HUES6 (cell line): ENCODE data around the gene CSF1.

Experiments
- H3K27ac ChIP-seq: 2 replicates; pipeline ENCODE4 v1.7.0; 2013; ENCODE audit warnings: low read depth, mild to moderate bottlenecking, low read length, inconsistent platforms
- H3K27me3 ChIP-seq: 2 replicates; pipeline ENCODE4 v1.6.1; 2013; ENCODE audit warnings: low read length; ENCODE audit not compliant: control insufficient read depth, insufficient read depth
- H3K36me3 ChIP-seq: 2 replicates; pipeline ENCODE4 v1.6.1; 2013; ENCODE audit warnings: low read length; ENCODE audit not compliant: control insufficient read depth, insufficient read depth
- H3K4me1 ChIP-seq: 2 replicates; pipeline ENCODE4 v1.6.1; 2013; ENCODE audit warnings: low read length; ENCODE audit not compliant: control insufficient read depth, insufficient read depth
- H3K4me3 ChIP-seq: 2 replicates; pipeline ENCODE4 v1.5.1; 2013; ENCODE audit warnings: low read depth, low read length
- H3K9ac ChIP-seq: one replicate; pipeline ENCODE4 v1.6.1; 2013; ENCODE audit warnings: mild to moderate bottlenecking, low read length
- H3K9me3 ChIP-seq: 2 replicates; pipeline ENCODE4 v1.6.1; 2013; ENCODE audit warnings: low read depth, low read length; ENCODE audit not compliant: control insufficient read depth, insufficient read depth

CSF1 gene

DNA sequence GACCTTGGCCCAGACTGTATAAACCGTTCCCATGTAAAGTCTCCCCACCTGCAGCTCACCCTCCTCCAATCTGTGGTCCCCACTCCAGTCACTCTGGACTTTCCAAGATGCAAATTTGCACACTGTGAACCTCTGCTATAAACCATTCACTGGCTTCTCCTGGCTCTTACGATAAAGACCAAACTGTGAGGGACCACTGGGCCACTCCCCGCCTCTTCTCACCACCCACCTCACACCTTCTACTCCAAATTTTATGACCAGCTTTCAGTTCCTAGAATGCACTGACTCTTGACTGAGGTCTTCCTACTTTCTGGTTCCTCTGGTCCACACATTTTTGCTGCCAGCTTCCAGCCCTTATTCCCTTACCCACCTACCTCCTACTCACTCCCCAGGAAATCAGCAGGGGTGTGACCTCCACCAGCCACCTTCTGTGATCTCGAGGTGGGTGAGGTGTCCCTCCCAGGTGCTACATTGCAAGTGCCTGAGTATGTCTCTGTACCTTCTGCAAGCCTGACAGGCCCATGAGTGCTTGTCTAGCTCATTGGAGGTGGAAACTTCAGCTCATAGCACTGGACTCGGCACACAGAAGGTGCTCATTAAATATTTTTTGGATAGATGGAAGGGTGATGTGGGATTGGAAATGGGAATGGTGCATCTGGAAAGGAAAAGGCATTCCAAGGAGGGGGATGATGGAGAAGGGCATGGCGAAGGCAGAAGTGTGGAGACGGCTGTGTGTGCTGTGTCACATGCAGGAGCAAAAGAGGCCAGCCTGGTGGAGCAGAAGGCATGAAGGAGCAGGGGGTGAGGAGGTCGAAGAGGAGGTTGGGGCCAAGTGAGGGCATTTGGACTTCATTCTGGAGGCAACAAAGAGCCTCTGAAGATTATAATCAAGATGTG, 15.6 kb upstream of the CSF1 start:
- no peak overlapping the region for H3K27ac ChIP-seq
- no peaks in the 10 kb centered on the region for H3K27me3 ChIP-seq
- no peaks in the 10 kb centered on the region for H3K36me3 ChIP-seq
- no peak overlapping the region for H3K4me3 ChIP-seq
- H3K4me1 ChIP-seq: peaks cover 37% of the 10 kb centered on the region; the same call in 1 of the 2 replicates
- no peaks in the 10 kb centered on the region for H3K9me3 ChIP-seq
- no peak overlapping the region for H3K9ac ChIP-seq

DNA sequence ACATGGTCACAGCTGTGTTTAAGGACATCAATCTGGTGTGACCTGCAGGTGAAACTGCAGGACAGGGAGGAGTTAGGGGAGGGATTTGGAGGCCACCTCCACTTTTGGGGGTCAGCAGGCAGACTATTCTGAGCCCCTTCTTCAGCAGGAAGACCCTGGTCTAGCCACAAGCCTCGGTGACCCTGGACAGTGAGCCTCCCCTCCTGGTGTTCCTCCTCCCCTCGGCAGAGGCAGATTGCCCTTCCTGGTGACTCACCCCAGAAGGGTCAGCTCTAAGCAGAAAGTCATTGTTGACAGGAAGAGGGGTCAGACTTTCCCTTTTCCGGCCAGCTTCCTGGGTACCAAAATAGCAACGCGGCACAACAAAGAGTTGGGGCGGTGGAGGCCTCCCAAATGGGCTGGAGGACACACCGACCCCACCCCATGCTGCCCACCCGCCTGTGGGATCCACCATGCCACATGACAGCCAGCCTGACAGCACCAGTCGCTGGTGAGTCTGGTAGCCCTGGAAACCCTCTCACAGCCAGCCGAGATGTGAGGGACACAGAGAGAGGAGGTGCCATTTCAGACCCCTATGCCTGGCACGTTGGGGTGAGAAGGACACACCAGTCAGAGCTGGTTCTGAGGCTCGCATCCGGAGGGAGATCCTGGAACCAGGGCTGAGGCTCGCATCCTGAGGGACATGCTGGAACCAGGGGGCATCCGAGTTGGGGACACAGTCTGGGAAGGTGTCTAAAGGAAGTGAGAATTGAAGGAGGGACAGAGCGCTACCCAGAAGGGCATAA, 14.7 kb upstream of the CSF1 start:
- Histone ChIP-seq H3K9ac (no peak overlapping the region), H3K4me3 (no peak overlapping the region), H3K36me3 (no peaks in the 10 kb centered on the region), H3K4me1 (peaks cover 32% of the 10 kb centered on the region; the same call in 1 of the 2 replicates), H3K27me3 (no peaks in the 10 kb centered on the region), H3K27ac (no peak overlapping the region), H3K9me3 (no peaks in the 10 kb centered on the region)

DNA sequence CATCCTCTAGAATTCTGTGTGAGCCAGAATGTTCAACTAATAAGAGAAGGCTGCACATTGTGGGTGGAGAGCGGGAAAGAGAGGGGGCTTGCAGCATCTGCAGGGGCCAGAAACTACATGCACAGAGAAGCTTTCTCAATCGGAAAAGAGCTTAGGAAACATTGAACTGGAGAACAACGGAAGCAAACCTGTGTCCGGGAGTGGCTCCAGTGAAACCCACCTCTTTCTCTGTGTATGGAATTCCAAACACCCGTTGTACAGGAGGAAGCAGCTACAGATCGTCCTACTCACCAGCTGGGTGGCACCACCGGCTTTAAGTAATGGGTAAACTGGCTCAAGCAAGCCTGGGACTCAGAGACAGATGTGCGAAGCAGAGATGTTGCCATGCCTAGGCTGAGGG, 14.0 kb upstream of the CSF1 start:
- Histone ChIP-seq H3K9me3 (no peaks in the 10 kb centered on the region), H3K4me1 (peaks cover 31% of the 10 kb centered on the region; the same call in 1 of the 2 replicates), H3K36me3 (no peaks in the 10 kb centered on the region), H3K27ac (no peak overlapping the region), H3K9ac (no peak overlapping the region), H3K27me3 (no peaks in the 10 kb centered on the region), H3K4me3 (no peak overlapping the region)

DNA sequence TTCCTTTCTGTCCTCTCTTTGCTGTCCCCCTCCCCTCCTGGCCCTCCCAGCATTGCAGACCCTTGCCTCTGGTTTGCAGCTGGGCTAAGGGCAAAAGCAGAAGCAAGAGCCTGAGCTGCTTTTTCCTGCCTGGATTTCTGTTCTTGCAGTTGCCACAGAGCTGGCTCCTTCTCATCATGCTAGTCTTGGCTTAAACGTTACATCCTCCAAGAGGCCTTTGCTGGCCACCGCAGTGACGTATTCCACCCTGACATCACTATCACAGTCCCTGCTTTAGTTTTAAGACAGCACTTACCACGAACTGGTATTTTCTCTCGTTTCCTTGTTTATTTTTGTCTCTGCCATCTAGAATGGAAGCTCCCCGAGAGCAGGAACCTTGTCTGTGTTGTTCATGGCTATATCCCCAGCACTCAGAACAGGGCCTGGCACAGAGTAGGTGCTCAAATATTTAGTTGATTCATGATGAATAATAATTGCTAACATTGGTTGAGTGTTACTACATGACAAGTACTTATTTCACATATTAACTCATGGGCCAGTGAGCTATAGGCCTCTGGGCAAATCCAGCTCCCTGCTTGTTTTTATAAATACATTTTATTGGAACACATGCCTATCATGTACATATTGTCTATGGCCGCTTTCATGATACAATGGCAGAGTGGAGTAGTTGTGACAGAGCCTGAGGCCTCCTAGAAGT, 13.2 kb upstream of the CSF1 start:
- H3K9me3 ChIP-seq: no peaks in the 10 kb centered on the region
- H3K36me3 ChIP-seq: no peaks in the 10 kb centered on the region
- H3K4me3 ChIP-seq: no peak overlapping the region
- no peak overlapping the region for H3K9ac ChIP-seq
- H3K27ac ChIP-seq: no peak overlapping the region
- H3K4me1 ChIP-seq: peaks cover 27% of the 10 kb centered on the region; the same call in 1 of the 2 replicates
- no peaks in the 10 kb centered on the region for H3K27me3 ChIP-seq

DNA sequence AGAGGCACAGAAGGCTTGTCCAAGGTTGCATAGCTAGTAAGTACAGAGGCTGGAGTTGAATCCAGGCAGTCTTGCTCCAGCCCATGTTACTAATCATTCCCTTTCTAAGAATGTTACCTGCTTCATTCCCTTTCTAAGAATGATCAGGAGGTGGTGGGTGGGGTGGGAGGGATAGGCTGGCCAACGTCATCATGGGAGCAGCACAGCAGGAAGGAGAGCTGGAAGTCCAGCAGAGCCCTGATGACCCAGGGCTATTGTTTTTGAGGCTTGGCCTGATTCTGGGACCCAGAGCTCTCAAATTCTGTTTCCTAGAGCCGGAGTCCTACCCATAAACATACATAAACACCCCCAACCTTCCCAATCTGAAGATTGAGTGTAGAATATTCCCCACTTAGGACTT, 11.8 kb upstream of the CSF1 start:
- Histone ChIP-seq H3K4me1 (peaks cover 13% of the 10 kb centered on the region; the same call in 1 of the 2 replicates), H3K36me3 (no peaks in the 10 kb centered on the region), H3K27ac (no peak overlapping the region), H3K9ac (no peak overlapping the region), H3K4me3 (no peak overlapping the region), H3K9me3 (no peaks in the 10 kb centered on the region), H3K27me3 (no peaks in the 10 kb centered on the region)

DNA sequence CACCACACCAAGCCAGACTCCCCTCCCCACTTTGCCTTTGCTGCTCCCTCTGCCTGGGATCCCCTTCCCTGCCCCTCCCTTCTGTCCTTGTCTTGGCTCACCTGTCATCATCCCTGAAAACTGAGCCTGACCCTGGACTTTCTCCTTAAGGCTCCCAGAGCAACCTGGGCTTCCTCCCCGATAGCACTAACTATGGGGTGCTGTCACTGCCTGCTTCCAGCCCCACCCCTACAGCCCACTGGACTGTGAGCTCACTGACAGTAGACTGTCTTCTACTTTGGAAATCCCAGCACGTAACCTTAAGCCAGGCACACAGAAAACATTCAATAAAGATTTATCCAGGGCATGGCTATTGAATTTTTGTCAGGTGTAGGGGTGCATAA, 9.5 kb upstream of the CSF1 start:
- peaks cover 6% of the 10 kb centered on the region; the same call in 1 of the 2 replicates for H3K4me1 ChIP-seq
- no peak overlapping the region for H3K27ac ChIP-seq
- H3K9ac ChIP-seq: no peak overlapping the region
- H3K4me3 ChIP-seq: no peak overlapping the region
- H3K36me3 ChIP-seq: no peaks in the 10 kb centered on the region
- no peaks in the 10 kb centered on the region for H3K27me3 ChIP-seq
- no peaks in the 10 kb centered on the region for H3K9me3 ChIP-seq

DNA sequence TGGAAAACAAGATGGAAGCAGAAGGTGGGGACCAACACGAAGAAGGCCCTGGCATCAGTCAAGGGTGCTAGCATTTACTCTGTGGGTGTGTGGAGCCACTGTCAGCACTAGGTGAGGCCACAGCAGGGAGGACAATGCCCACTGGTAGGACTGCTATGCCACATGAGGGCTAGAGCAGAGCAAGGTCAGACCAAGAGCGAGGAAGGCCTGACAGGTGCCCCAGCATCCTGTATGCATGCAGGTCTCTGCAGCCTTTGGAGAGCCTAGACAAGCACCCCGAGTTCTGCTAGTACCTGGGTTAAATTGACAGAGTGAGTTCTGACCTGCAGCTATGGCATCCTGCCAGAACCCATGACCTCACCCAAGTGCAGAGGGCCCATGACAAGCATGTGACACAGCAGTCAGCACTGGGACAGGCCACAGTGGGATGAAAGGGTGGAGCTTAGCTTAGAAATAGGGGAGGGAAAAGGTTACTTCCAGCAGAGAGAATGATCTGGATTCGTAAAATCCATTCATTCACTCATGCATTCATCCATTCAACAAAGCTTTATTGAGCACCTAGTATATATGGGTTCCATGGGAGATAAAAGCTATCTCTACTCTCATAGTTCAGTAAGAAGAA, 9.0 kb upstream of the CSF1 start:
- H3K4me3 ChIP-seq: no peak overlapping the region
- no peak overlapping the region for H3K9ac ChIP-seq
- H3K27me3 ChIP-seq: no peaks in the 10 kb centered on the region
- no peaks in the 10 kb centered on the region for H3K36me3 ChIP-seq
- H3K4me1 ChIP-seq: peaks cover 5% of the 10 kb centered on the region; the same call in 1 of the 2 replicates
- no peaks in the 10 kb centered on the region for H3K9me3 ChIP-seq
- no peak overlapping the region for H3K27ac ChIP-seq

DNA sequence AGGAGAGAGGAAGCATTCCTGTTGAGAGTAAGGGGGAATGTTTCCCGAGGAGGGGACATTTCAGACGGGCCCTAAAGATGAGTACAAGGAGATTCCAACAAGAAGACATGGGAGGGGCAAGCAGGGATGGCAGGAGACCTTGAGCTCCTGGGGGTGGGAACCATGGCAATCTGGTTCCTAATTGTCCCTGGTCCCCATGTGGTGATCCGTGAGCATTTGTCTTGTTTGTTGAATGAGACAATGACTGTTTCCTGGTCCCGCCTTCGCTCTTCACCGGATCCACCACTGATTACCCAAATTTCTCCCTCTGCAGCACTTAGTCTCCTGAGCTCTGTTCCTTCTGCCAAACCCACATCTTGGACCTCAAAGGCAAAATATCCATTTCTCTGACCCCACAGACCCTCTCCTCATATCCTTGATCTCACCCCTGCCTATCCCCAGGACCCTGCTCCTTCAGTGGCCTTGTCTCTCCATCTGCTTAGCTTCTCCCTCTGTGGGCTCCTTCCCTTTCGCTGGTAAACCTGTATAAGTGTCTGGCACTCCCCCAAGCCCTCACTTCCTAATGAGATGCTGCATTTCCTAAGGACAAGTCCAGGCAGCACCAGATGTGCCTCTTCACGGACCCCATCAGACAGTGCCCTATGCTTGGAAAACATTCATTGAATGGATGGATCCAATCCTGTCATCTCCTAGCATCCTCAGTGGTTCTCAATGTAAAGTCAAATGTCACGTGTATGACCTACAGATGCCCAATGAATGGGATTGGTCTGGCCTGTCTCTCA, 8.3 kb upstream of the CSF1 start:
- Histone ChIP-seq H3K4me3 (no peak overlapping the region), H3K4me1 (peaks cover 13% of the 10 kb centered on the region; the same call in 1 of the 2 replicates), H3K36me3 (no peaks in the 10 kb centered on the region), H3K9ac (no peak overlapping the region), H3K27ac (no peak overlapping the region), H3K9me3 (no peaks in the 10 kb centered on the region), H3K27me3 (peaks cover 1% of the 10 kb centered on the region; the same call in 1 of the 2 replicates)

DNA sequence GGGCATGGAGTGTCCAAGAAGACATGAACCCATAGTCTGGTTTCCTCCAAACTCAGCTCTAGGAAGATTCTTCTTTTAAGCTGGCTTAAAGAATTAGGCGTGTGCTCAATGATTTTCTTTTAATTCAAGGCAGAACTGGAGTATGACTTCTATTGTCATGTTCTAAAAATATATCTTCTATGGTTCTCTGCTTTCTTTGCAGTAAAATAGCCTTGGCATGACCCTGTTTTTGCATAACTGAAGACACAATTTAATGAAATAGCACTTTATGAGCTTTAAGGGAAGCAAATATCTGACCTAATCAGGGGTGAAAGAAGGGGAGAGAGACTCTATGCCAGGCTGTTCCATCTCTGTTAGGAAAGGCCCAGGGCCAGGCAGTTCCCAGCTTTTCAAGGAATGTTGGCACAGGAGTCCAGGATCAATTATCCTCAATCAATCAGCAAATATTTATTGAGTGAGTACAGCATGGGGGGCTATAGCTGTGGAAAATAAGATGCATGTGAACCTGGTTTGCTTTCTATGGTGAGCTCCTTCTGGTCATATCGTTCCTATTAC, 7.2 kb upstream of the CSF1 start:
- H3K9ac ChIP-seq: no peak overlapping the region
- peaks cover 12% of the 10 kb centered on the region for H3K27me3 ChIP-seq
- no peak overlapping the region for H3K27ac ChIP-seq
- no peaks in the 10 kb centered on the region for H3K36me3 ChIP-seq
- H3K4me3 ChIP-seq: no peak overlapping the region
- H3K9me3 ChIP-seq: no peaks in the 10 kb centered on the region
- peaks cover 13% of the 10 kb centered on the region; the same call in 1 of the 2 replicates for H3K4me1 ChIP-seq
